GM06990 (cell line): Measurements from ENCODE around the gene STOM.

ENCODE experiments used
- DNase-seq: peaks from one replicate; pipeline ENCODE4 v3.0.0-alpha.2; 2011; ENCODE audit not compliant: insufficient read length; ENCODE audit errors: extremely low read depth
- H3K27me3 ChIP-seq: replicated peaks from 2 replicates; pipeline ENCODE4 v1.6.0; 2011; ENCODE audit warnings: low read length; ENCODE audit not compliant: control insufficient read depth, insufficient read depth
- H3K36me3 ChIP-seq: 2 replicates; pipeline ENCODE4 v1.5.1; 2011; ENCODE audit warnings: low read length; ENCODE audit not compliant: control insufficient read depth, insufficient read depth
- H3K4me3 ChIP-seq: replicated peaks from 2 replicates; pipeline ENCODE4 v1.5.1; 2011; ENCODE audit warnings: low read depth, mild to moderate bottlenecking, control low read depth, low read length
- TF ChIP-seq, protein P1 (sequence below): IDR thresholded peaks from 2 replicates; pipeline ENCODE4 v1.5.1; 2011; ENCODE audit warnings: low read length, control low read depth, mild to moderate bottlenecking, inconsistent platforms; ENCODE audit not compliant: insufficient read depth, poor library complexity, severe bottlenecking

The STOM gene

DNA sequence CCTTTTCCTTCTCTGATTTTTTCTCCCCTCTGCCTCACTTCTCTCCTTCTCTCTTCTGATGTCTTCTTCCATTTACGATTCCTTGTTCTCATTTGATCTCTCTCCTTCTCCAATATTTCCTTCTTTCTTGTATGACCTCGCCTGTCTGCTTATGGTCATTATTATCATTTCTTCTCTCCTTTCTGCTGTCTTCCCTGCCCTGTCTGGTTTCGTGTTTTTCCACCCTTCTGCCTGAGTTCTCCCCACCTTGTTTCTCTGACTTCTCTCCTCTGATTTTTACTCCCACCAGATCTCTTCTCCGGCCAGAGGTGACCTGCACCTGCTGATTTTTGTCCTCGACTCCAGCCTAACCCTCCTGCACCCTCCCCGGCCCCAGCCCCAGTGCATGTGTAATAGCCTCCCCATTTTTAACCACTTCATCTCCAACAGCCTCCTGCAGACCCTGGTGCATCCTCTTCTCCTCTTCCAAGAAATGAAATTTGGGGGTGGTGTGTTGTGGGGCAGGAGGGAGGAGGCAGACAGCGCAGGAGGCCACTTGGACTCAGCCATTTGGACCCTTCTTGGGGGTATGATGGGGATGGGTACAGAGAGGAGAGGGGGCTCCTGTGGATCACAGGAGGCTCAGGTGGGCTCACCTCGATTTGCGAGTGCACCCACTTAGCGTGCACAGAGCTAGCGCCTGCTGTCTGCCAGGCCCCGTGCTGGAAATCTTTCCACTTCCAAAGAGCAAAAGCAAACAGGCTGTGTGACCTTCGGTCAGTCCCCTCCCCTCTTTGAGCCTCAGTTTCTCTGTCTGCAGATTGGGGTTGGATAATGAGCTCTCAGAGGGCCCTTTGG lies 69.5 kb downstream of the STOM start:
- Histone ChIP-seq H3K36me3 (no peaks in the 10 kb centered on the region), H3K4me3 (peak overlapping the region; percentile 46; the same call in 1 of the 2 replicates), H3K27me3 (0 out of 2 replicates have a peak, but pooled peaks cover 2% of the 10 kb centered on the region)
- TF ChIP-seq, protein P1, sequence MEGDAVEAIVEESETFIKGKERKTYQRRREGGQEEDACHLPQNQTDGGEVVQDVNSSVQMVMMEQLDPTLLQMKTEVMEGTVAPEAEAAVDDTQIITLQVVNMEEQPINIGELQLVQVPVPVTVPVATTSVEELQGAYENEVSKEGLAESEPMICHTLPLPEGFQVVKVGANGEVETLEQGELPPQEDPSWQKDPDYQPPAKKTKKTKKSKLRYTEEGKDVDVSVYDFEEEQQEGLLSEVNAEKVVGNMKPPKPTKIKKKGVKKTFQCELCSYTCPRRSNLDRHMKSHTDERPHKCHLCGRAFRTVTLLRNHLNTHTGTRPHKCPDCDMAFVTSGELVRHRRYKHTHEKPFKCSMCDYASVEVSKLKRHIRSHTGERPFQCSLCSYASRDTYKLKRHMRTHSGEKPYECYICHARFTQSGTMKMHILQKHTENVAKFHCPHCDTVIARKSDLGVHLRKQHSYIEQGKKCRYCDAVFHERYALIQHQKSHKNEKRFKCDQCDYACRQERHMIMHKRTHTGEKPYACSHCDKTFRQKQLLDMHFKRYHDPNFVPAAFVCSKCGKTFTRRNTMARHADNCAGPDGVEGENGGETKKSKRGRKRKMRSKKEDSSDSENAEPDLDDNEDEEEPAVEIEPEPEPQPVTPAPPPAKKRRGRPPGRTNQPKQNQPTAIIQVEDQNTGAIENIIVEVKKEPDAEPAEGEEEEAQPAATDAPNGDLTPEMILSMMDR, result no peak
- no peak for DNase-seq

DNA sequence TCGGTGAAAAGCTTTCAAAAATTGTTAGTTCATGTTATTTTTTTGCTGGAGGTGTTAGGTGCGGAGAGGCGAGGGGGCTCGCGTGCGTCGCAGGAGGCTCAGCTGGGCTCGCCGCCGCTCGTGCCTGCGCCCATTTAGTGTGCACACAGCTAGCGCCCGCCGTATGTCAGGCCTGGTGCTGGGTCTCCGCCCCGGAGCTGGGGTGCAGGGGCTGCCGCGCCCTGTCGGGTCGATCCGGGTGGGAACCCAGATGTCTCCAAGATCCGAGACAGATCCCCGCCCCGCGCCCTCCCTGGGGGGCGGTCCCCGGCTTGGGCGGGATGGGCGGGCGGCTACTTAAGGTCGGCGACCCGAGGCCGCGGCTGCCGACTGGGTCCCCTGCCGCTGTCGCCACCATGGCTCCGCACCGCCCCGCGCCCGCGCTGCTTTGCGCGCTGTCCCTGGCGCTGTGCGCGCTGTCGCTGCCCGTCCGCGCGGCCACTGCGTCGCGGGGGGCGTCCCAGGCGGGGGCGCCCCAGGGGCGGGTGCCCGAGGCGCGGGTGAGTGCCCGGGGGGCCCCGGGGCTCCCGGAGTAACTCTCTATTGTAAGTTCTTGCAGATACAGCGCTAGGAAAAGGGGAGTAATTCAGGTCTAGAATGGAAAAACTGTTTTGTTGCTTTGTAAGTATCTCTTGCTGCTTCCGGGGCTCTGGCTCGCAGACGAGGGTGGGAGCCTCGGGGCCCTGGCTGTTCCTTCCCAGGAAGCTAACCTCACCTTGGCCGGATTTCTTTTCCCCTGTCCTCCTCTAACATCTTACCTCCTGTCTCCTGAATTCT lies 70.4 kb downstream of the STOM start:
- DNase-seq, result peak; percentile 25
- Histone ChIP-seq H3K27me3 (0 out of 2 replicates have a peak, but pooled peaks cover 2% of the 10 kb centered on the region), H3K4me3 (peak overlapping the region; percentile 46), H3K36me3 (no peaks in the 10 kb centered on the region; the same call in 1 of the 2 replicates)
- TF ChIP-seq, protein P1, result no peak

DNA sequence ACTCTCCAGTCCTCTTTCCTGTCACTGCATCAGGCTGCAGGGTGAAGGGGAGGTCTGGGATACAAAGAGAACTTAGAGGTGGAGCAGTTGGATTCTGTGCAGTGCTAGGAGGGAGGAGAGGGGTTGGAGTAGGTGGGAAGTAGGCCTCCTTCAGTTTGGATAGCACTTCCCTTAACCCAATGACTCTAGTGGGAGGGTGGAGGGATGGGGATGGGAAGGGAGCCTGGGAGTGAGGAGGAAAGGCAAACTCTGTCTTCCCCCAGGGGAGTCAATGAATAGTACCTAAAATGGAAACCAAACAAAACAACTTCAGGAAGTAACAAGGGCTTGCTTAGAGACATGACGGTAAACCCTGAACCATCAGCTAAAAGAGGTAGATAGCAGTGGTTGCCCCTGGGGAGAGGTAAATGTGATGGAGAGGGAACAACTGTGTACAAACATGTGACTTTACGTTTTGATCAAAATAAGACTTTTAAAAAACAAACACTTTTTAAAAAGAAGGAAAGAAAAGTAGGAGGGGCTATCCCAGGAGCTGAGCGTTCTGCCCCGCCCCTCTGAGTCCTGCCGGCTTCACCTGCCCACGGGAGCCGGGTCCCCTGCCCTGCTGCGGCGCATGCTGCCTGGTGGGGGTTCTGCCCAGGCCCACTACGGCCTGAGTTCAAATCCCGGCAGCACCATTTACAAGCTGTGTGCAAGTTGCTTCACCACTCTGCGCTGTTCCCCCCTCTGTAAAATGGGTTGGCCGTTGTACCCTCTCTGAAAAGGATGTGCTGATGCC lies 71.2 kb downstream of the STOM start:
- Histone ChIP-seq H3K27me3 (0 out of 2 replicates have a peak, but pooled peaks cover 2% of the 10 kb centered on the region), H3K36me3 (no peaks in the 10 kb centered on the region; the same call in 1 of the 2 replicates), H3K4me3 (peak overlapping the region; percentile 46)
- TF ChIP-seq, protein P1, result no peak
- no peak for DNase-seq

DNA sequence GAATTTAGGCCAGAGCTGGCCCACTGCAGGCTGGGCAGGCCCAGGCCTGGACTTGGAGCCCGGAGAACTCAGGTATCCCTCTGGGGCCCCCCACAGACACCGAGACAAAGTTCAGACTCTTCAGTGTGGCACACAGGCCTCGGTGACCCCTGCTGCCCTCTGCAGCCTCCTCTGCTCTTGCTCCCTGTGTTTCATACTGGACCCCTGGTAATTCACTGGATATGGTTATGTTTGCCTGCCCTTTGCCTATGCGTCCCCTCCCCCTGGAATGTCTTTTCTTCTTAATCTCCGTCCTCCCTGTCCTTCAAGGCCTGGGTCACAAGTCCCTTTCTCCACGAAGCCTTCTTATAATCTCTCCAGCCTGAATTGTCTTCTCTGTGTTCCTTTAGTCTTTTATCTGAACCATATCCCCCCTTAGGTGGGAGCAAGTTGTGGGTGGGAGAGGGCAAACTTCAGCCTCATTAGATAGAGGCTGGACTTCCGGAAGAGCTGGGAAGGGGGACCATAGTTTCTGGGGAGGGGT lies 72.0 kb downstream of the STOM start:
- no peak for DNase-seq
- TF ChIP-seq, protein P1, result no peak
- H3K27me3 ChIP-seq, result 0 out of 2 replicates have a peak, but pooled peaks cover 2% of the 10 kb centered on the region
- H3K36me3 ChIP-seq, result no peaks in the 10 kb centered on the region; the same call in 1 of the 2 replicates
- no peak overlapping the region for H3K4me3 ChIP-seq

DNA sequence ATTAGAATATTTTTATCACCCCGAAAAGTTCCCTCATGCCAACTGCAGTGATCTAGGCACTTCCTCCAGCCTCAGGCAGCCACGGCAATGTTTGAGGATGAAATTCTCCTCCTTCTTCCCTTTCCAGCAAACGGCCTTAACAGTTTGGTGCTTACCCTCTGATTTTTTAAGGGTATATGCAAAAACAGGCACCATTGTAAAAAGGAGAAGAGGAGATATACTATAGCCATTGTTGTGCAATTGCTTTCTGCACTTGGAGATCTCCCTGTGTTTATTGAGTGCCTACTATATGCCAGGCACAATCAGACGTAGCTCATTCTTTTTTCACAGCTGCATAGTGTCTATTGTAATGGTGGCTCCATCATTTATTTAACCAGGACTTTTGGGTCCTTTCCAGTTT lies 72.7 kb downstream of the STOM start:
- no peaks in the 10 kb centered on the region; the same call in 1 of the 2 replicates for H3K36me3 ChIP-seq
- TF ChIP-seq, protein P1, result no peak
- peaks cover 2% of the 10 kb centered on the region; the same call in 1 of the 2 replicates for H3K27me3 ChIP-seq
- H3K4me3 ChIP-seq, result no peak overlapping the region
- no peak for DNase-seq
